GM10248 (cell line): ENCODE measurements around the gene PEAK1.

Experiments used
- CTCF ChIA-PET: fragments of 300-600 bp; sonication (Branson Sonifier 250); formaldehyde crosslinking; extraction: SDS; loops from one replicate; lab custom pipeline; 2021; ENCODE audit warnings: antibody characterized with exemption; lab: Yijun Ruan, JAX
- POLR2A ChIA-PET: fragments of 350-650 bp; sonication (Branson Sonifier 250); formaldehyde crosslinking; extraction: SDS; loops from one replicate; lab custom pipeline; 2020; ENCODE audit warnings: antibody characterized with exemption; lab: Yijun Ruan, JAX
- DNase-seq: peaks from one replicate; pipeline ENCODE4 v3.0.0; 2012; ENCODE audit errors: extremely low spot score
- CTCF ChIP-seq: IDR thresholded peaks from 2 replicates; pipeline ENCODE4 v1.5.1; 2012; ENCODE audit warnings: mild to moderate bottlenecking, low read depth; ENCODE audit errors: extremely low read depth, missing control alignments, control extremely low read depth

PEAK1 gene

GRCh38 chr15:77426871-77427270, 7.0 kb upstream of the PEAK1 start:
- DNase-seq = no peak
- ChIA-PET POLR2A (no interaction called here), CTCF (interaction anchor here (0.9 to 2.3 kb wide), 7 partner anchors 10 to 242 kb away, joined by 3 to 9 read pairs (median 3); no protein-coding TSS in a partner anchor)
- no peak for TF ChIP-seq CTCF

DNA sequence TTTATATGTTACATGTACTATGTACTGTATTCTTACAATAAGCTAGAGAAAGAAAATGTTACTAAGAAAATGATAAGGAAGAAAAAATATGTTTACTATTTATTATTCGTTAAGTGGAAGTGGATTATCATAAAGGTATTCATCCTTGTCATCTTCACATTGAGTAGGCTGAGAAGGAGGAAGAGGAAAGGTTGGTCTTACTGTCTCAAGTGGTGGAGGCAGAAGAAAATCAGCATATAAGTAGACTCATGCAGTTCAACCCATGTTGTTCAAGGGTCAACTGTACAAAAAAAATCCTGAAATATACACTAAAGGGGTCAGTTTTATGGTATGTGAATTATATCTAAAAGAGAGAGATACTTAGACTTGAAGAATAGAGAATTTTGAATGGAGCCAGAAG, 6.5 kb upstream of the PEAK1 start:
- DNase-seq = no peak
- CTCF ChIA-PET = interaction anchor here (0.9 to 2.3 kb wide), 6 partner anchors 11 to 241 kb away, joined by 3 to 9 read pairs (median 3); no protein-coding TSS in a partner anchor
- POLR2A ChIA-PET = no interaction called here
- no peak for TF ChIP-seq CTCF

DNA sequence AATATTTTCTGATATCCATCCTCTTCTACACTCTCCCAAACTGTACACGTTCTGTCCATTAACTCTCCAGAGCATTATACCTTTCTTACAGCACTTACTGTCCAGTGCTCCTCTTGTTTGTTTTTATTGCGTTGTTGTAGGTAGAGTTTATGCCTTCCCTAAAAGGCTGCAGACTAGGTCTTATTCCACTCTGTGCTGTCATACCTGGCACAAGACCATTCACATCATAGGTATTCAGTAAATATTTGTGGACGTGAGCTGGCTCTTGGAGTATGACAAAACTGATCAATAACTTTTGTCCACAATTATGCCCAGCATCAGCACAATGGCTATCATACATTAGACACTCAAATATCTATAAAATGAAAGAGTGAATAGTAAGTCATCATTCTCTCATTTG, 5.2 kb upstream of the PEAK1 start:
- CTCF ChIA-PET = interaction anchor here (0.8 to 2.3 kb wide), 5 partner anchors 10 to 72 kb away, joined by 3 to 9 read pairs (median 4); no protein-coding TSS in a partner anchor
- no peak for DNase-seq
- POLR2A ChIA-PET = no interaction called here
- no peak for TF ChIP-seq CTCF

GRCh38 chr15:77421370-77421700, 1.4 kb upstream of the PEAK1 start:
- ChIA-PET CTCF (interaction anchor here (0.9 to 2.9 kb wide), 11 partner anchors 9 to 234 kb away, joined by 3 to 12 read pairs (median 3); no protein-coding TSS in a partner anchor), POLR2A (no interaction called here)
- DNase-seq = no peak
- no peak for TF ChIP-seq CTCF

GRCh38 chr15:77420610-77421369, 886 bp upstream of the PEAK1 start, which contains the start of gene HMG20A:
TSS of gene HMG20A (plus strand) at chr15:77420888. CDS start at chr15:77458408, 37,520 bp downstream.
- CTCF ChIA-PET = interaction anchor here (0.9 to 2.9 kb wide), 11 partner anchors 9 to 234 kb away, joined by 3 to 12 read pairs (median 3); no protein-coding TSS in a partner anchor
- no peak for TF ChIP-seq CTCF
- DNase-seq = peak; percentile 72
- POLR2A ChIA-PET = no interaction called here

- peak; percentile 53 for TF ChIP-seq CTCF
- POLR2A ChIA-PET = no interaction called here
These were observed 703 bp downstream of the PEAK1 start for GRCh38 chr15:77418966-77419835.

More at GRCh38 chr15:77418966-77419835, 703 bp downstream of the PEAK1 start:
- peak; percentile 56 for DNase-seq
- CTCF ChIA-PET = interaction anchor here (0.9 to 1.4 kb wide), 7 partner anchors 9 to 229 kb away, joined by 3 to 5 read pairs (median 3); no protein-coding TSS in a partner anchor
